Measurements from ENCODE around the gene CMTR1.

The CMTR1 gene

DNA sequence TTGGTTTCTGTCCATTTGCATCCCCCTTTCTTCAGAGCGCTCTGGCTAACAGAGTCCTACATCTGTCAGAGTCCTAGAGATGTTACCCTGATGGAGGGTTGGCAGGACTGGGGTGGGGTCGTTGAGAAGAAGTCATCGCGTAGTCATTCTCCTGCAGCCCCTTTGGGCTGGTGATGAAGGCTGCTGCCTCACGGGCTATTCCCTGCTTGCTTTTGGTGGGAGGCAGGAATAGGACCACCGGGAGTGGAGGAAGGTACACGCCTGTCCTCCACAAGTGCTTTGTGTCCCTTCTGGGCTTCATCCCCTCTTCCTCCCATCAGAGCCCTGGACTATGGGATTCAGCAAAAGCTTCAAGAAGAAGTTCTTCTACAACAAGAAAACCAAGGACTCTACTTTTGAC is 45.8 kb downstream of the CMTR1 start:
- H3K4me3 ChIP-seq (ENCODE audit: low read length): no peak overlapping the region
- DNase-seq (ENCODE audit: low read depth): no peak
- TF ChIP-seq, protein P1, sequence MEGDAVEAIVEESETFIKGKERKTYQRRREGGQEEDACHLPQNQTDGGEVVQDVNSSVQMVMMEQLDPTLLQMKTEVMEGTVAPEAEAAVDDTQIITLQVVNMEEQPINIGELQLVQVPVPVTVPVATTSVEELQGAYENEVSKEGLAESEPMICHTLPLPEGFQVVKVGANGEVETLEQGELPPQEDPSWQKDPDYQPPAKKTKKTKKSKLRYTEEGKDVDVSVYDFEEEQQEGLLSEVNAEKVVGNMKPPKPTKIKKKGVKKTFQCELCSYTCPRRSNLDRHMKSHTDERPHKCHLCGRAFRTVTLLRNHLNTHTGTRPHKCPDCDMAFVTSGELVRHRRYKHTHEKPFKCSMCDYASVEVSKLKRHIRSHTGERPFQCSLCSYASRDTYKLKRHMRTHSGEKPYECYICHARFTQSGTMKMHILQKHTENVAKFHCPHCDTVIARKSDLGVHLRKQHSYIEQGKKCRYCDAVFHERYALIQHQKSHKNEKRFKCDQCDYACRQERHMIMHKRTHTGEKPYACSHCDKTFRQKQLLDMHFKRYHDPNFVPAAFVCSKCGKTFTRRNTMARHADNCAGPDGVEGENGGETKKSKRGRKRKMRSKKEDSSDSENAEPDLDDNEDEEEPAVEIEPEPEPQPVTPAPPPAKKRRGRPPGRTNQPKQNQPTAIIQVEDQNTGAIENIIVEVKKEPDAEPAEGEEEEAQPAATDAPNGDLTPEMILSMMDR (conservative IDR thresholded peaks at IDR 0.05; ENCODE audit: low read length): no peak

DNA sequence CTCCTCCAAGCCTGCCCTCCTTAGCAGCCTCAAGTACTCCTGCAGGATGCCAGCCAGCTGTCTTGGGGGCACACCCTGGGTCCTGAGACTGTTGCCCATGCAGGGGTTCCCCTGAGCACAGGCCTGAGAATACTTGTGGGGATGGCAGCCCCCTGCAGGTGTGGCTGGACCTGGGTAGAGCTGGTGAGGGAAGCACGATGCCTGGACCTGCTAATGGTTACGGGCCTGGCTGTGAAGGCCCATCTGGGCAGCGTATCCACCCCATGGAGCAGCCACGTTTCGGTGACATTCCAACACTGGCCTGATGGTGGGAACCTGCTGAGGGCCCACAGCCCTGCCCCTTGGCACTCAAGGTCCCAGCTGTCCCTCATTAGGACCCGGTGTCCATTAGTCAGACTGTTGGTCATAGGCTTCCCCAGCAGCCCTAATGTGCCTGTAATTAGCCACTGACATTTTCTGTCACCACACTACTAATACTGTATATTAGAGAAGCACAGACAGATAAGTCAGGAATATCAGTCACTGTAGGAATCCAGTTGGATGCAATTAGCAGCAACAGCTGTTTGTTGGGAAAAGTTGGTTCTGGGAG is 46.3 kb downstream of the CMTR1 start:
- H3K4me3 ChIP-seq (ENCODE audit: low read length): no peak overlapping the region
- DNase-seq (ENCODE audit: low read depth): peak; percentile 4
- TF ChIP-seq, protein P1 (conservative IDR thresholded peaks at IDR 0.05; ENCODE audit: low read length): no peak

DNA sequence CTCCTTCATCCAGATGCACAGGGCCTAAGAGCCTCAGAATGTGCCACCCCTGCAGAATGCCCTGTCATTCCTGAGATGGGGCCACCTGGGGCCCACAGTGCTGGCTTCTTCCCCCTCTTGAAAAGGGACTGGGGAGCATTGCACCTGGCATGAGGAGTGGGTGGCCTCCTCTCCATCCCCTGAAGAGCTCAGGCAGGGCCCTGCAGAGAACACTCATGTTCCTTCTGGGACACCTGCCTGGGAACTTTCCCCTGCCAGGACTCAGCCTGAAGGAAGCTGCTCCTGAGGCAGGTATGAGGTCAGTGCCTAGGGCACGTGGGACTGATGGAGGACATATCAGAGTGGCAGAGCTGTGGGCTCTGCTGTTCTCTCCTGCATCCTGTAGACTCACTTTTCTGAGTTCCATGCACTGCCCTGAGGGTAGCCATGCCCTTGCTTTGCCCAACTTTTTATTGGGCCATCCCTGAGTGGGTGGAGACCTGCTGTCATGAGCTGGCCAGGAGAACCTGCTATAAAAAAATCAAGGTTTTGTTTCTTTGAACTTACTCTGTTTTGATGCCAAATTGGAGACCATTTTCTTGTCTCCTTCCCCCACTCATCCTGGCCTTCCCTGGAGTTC is 47.2 kb downstream of the CMTR1 start:
- H3K4me3 ChIP-seq (ENCODE audit: low read length): no peak overlapping the region
- TF ChIP-seq, protein P1 (conservative IDR thresholded peaks at IDR 0.05; ENCODE audit: low read length): no peak
- DNase-seq (ENCODE audit: low read depth): no peak

DNA sequence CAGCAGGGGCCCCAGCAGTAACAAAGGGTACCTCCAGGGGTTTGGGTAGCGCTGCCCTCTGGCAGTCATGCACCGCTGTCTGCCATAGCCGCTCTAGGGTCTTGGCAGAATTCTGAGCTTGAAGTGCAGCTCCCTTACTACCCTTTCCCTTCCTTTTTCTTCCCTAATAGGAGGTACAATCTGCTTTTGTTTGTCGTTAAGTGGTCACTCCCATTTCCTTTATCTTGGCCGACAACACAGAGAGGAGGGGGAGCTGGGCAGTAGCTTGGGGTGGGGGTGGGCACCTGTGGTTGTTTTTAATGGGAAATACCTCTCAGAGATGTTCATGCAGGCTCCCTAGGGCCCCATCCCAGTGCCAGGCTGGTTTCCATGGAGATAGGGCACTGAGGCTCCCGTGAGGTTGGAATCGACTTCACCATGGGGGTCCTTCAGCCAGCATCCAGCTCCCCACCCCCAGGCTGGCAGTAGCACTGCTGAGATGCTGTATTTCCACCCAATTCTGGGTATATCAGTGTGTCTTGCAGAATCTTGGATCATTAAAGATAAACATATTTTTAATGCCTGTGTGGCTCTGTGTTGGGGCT is 48.0 kb downstream of the CMTR1 start:
- TF ChIP-seq, protein P1 (conservative IDR thresholded peaks at IDR 0.05; ENCODE audit: low read length): no peak
- DNase-seq (ENCODE audit: low read depth): no peak
- no peak overlapping the region for H3K4me3 ChIP-seq (ENCODE audit: low read length)

DNA sequence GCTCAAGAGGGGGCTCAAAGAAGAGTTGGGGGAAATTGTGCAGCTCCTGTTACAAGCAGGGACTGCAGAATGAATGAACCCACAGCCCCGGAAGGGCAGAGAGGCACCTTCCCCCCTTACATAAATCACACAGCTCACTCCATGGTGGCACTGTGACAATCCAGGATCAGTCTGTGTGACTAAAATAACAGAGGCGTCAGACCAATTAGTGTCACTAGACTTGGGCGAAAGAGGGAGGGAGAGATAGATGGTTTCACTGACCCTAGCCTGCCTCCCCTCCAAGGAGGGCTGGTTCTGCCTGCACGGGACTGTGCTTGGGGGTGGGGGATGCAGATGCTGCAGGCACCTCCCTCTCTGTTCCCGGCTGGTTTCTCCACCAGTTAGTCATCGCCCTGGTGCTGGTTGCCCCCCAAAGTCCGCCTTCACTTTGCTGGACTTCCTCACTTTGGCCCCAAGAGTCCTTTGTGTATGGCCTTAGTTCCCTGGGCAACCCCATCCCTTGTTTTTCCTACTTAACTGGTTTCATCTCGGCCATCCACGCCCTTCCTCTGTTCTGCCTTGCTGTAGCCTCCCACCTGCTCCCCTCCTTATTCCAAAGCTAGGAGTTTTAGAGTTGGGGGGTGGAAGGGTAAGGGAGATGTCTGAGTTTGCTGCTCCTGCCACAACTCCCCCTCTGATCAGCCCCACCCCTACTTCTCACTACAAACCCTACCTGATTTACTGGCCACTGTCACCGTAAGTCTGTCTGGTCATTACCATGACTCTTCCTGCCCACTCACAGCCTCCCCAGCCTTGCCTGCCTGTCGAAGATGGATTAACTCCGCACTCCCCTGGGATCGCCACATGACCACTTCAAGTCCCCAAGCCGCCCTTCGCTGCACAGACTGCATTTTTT is 48.9 kb downstream of the CMTR1 start:
- H3K4me3 ChIP-seq (ENCODE audit: low read length): no peak overlapping the region
- no peak for DNase-seq (ENCODE audit: low read depth)
- TF ChIP-seq, protein P1 (conservative IDR thresholded peaks at IDR 0.05; ENCODE audit: low read length): no peak

DNA sequence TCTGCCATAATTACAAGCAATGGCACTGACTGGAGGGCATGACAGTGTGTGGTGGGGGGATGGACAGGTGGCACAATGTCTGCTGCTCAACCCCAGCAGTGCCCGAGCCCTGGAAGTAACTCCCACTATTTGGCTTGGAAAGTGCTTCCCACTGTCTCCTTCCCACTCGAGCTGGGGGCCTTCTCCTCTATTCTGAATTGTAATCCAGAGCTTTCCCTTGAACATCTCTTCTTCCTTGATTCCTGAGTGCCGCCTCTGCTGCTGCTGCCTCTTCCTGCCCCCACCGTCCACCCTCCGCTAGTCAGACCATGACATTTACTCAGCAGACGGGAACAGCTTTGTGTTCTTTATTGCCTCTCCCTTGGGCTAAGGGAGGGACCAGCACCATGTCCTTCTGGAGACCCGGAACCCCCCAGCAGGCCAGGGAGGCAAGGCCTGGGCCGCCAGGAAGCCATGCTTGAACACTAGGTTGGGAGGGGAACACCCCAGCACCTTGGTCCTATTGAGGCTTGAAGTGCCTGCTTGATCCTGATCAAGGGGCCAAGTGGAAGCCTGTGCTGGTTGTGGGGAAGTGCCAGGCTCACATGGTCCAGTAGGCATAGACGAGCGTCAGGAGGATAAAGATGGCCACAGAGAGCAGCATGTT is 49.7 kb downstream of the CMTR1 start:
- no peak overlapping the region for H3K4me3 ChIP-seq (ENCODE audit: low read length)
- TF ChIP-seq, protein P1 (conservative IDR thresholded peaks at IDR 0.05; ENCODE audit: low read length): no peak
- no peak for DNase-seq (ENCODE audit: low read depth)
